HCT116 (cell line): Measurements from ENCODE around the gene TF. TPM values are rescaled to one million over a fixed set of nuclear protein-coding genes. Genes with fewer than 3 reads are reported as not detected.

Source experiments
- ATAC-seq: fragments of 200-7000 bp; cut with Tn5 transposase; 2 replicates; pipeline ENCODE4 v1.9.1; 2020; ENCODE audit warnings: mild to moderate bottlenecking, moderate library complexity
- BruUV-seq: library from RNA; stranded (reverse); fragments of 400-500 nt; replicated peaks from 2 replicates; lab custom pipeline; 2021; lab: Mats Ljungman, UMichigan
- CTCF ChIA-PET: fragments of 300-600 bp; sonication (Branson Sonifier 250); formaldehyde crosslinking; loops from one replicate; lab custom pipeline; 2021; ENCODE audit warnings: antibody characterized with exemption; lab: Charles Lee
- POLR2A ChIA-PET: fragments of 300-600, 350-600 bp; sonication (Branson Sonifier 250); formaldehyde crosslinking; loops from one replicate; lab custom pipeline; 2021; ENCODE audit warnings: antibody characterized with exemption; lab: Charles Lee
- RAD21 ChIA-PET, 2 experiments: fragments of 300-600 bp; sonication (Branson Sonifier 250); formaldehyde crosslinking; loops; one replicate each; lab custom pipeline; 2023; ENCODE audit warnings: low total read pairs in 2 of 2; ENCODE audit not compliant: uncharacterized antibody in 2 of 2, unreplicated experiment in 2 of 2, low non-redundant PET in 1 of 2; lab: Charles Lee
- DNase-seq: peaks from one replicate; pipeline ENCODE4 v3.0.0-alpha.2; 2010; ENCODE audit warnings: low read depth, low spot score
- H2AFZ ChIP-seq: fragments of 200-600 bp; shearing (Covaris generic), sonication (generic); 2 replicates; pipeline ENCODE4 v1.6.1; 2017; ENCODE audit warnings: low read depth, mixed run types, mixed read lengths, antibody characterized with exemption, low read length; ENCODE audit not compliant: poor library complexity, severe bottlenecking
- H3K27ac ChIP-seq: 2 replicates; pipeline ENCODE4 v1.5.1; 2012; ENCODE audit warnings: low read depth, low read length
- H3K27me3 ChIP-seq: fragments of 200-600 bp; sonication (generic); 2 replicates; pipeline ENCODE4 v1.6.1; 2016; ENCODE audit warnings: mixed run types, low read length, mixed read lengths; ENCODE audit not compliant: insufficient read depth
- H3K36me3 ChIP-seq, 2 experiments: fragments of 200-500 bp in 1 of 2; fragments of 200-600 bp in 1 of 2; sonication (Bioruptor generic) in 1 of 2; sonication (generic) in 1 of 2; 2 replicates each; pipeline versions ENCODE4 v1.5.1 to v1.6.1; 2014 to 2016; ENCODE audit warnings: low read length in 2 of 2, inconsistent platforms in 1 of 2, mixed read lengths in 1 of 2, mixed run types in 1 of 2; ENCODE audit not compliant: insufficient read depth in 2 of 2, control insufficient read depth in 1 of 2
- H3K4me1 ChIP-seq, 2 experiments: fragments of 200-600 bp in 1 of 2; sonication (generic) in 1 of 2; 2 replicates each; pipeline versions ENCODE4 v1.5.1 to v1.6.1; 2012 to 2017; ENCODE audit warnings: low read length in 2 of 2, inconsistent platforms in 1 of 2, mild to moderate bottlenecking in 1 of 2, mixed read lengths in 1 of 2, mixed run types in 1 of 2, moderate library complexity in 1 of 2; ENCODE audit not compliant: insufficient read depth in 2 of 2, control insufficient read depth in 1 of 2
- H3K4me2 ChIP-seq: fragments of 200-600 bp; sonication (generic); 2 replicates; pipeline ENCODE4 v1.6.1; 2017; ENCODE audit warnings: mixed run types, low read length, mixed read lengths
- H3K4me3 ChIP-seq, 2 experiments: fragments of 200-600 bp in 1 of 2; sonication (generic) in 1 of 2; replicated peaks in 1 of 2; 2 replicates each; pipeline ENCODE4 v1.5.1; 2011 to 2016; ENCODE audit warnings: low read length in 2 of 2, control low read depth in 1 of 2, low read depth in 1 of 2, mild to moderate bottlenecking in 1 of 2, mixed read lengths in 1 of 2, mixed run types in 1 of 2
- H3K79me2 ChIP-seq: fragments of 200-600 bp; sonication (generic); 2 replicates; pipeline ENCODE4 v1.6.1; 2017; ENCODE audit warnings: mild to moderate bottlenecking, mixed run types, low read length, moderate library complexity, mixed read lengths; ENCODE audit not compliant: insufficient read depth
- H3K9ac ChIP-seq: fragments of 200-600 bp; sonication (generic); 2 replicates; pipeline ENCODE4 v1.6.1; 2016; ENCODE audit warnings: low read length, mixed read lengths
- H3K9me2 ChIP-seq: fragments of 200-600 bp; sonication (generic), shearing (Covaris generic); 2 replicates; pipeline ENCODE4 v1.6.1; 2017; ENCODE audit warnings: mixed run types, mild to moderate bottlenecking, moderate library complexity; ENCODE audit not compliant: insufficient read depth
- H3K9me3 ChIP-seq, 2 experiments: fragments of 200-500 bp in 1 of 2; fragments of 200-600 bp in 1 of 2; sonication (Bioruptor generic) in 1 of 2; sonication (generic) in 1 of 2; 2 replicates each; pipeline ENCODE4 v1.6.1; 2014 to 2017; ENCODE audit warnings: low read length in 2 of 2, mixed read lengths in 2 of 2, inconsistent platforms in 1 of 2, low read depth in 1 of 2, mild to moderate bottlenecking in 1 of 2, mixed run types in 1 of 2, moderate library complexity in 1 of 2; ENCODE audit not compliant: control insufficient read depth in 1 of 2, insufficient read depth in 1 of 2
- H4K20me1 ChIP-seq: fragments of 200-600 bp; sonication (generic), shearing (Covaris generic); 2 replicates; pipeline ENCODE4 v1.6.1; 2017; ENCODE audit warnings: mixed run types, mild to moderate bottlenecking, moderate library complexity; ENCODE audit not compliant: insufficient read depth
- CEBPB ChIP-seq: IDR thresholded peaks from 2 replicates; pipeline ENCODE4 v1.6.1; 2012; ENCODE audit warnings: low read depth
- EGR1 ChIP-seq: IDR thresholded peaks from 2 replicates; pipeline ENCODE4 v1.6.1; 2012; ENCODE audit warnings: low read depth
- EZH2phosphoT487 ChIP-seq: fragments of 200-600 bp; IDR thresholded peaks from 2 replicates; pipeline ENCODE4 v1.6.1; 2018; ENCODE audit warnings: antibody characterized with exemption, borderline replicate concordance
- JUND ChIP-seq: IDR thresholded peaks from 2 replicates; pipeline ENCODE4 v1.6.1; 2012
- RAD21 ChIP-seq: IDR thresholded peaks from 2 replicates; pipeline ENCODE4 v1.6.1; 2012; ENCODE audit warnings: low read depth, mild to moderate bottlenecking
- SP1 ChIP-seq: IDR thresholded peaks from 2 replicates; pipeline ENCODE4 v1.6.1; 2012; ENCODE audit warnings: low read depth
- TCF7L2 ChIP-seq: IDR thresholded peaks from 2 replicates; pipeline ENCODE4 v1.7.0; 2011; ENCODE audit warnings: borderline replicate concordance, inconsistent platforms; ENCODE audit not compliant: insufficient read depth, insufficient read length; ENCODE audit errors: extremely low read depth
- ZNF274 ChIP-seq: fragments of 200-500 bp; sonication (Bioruptor generic); IDR thresholded peaks from 2 replicates; pipeline ENCODE4 v1.6.1; 2014; ENCODE audit warnings: mild to moderate bottlenecking, low read depth, low read length, inconsistent platforms
- intact Hi-C: fragments of 100-400 bp; cut with micrococcal nuclease; formaldehyde crosslinking; loops from 2 replicates; pipeline ENCODE4 v1.10.0; 2022
- total RNA-seq: library from RNA; stranded (reverse); gene quantifications from one replicate; pipeline ENCODE4 v1.2.1, GENCODE V29; 2021; ENCODE audit not compliant: unreplicated experiment
- TF ChIP-seq, protein P1 (sequence below), 3 experiments: fragments of 200-600 bp in 1 of 3; sonication (generic) in 1 of 3; IDR thresholded peaks in 2 of 3; conservative IDR thresholded peaks in 1 of 3; 2 replicates each; pipeline ENCODE4 v1.5.1; 2012 to 2017; ENCODE audit warnings: low read depth in 2 of 3, low read length in 2 of 3, antibody characterized with exemption in 1 of 3, borderline replicate concordance in 1 of 3, control low read depth in 1 of 3, mild to moderate bottlenecking in 1 of 3, mixed read lengths in 1 of 3, mixed run types in 1 of 3, moderate library complexity in 1 of 3; ENCODE audit not compliant: insufficient read depth in 1 of 3

The TF gene
- total RNA-seq, 1 experiment from 2014 or later = 10.4 TPM

DNA sequence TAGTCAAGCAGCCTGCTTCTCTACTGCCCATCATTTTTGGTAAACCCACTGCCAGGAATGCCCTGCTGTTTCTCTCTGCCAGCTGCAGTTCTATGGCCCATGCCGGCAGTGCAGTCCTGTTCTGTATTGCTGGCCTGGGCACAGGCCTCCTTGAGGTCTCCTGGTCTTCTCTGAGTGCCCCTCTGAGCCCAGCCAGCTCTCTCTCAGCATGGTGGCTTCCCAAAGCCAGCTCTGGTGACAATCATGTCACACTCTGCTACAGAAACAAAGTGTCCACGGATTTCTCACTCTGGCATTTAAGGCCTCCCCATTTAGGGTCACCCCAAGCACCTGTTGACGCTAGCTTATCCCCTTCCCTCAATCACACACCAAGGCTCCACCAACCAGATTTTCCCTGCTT is 83.9 kb downstream of the TF start:
- Histone ChIP-seq H3K4me2 (no peak overlapping the region), H3K27ac (no peak overlapping the region), H3K27me3 (no peaks in the 10 kb centered on the region), H4K20me1 (no peaks in the 10 kb centered on the region), H3K9me2 (no peaks in the 10 kb centered on the region), H2AFZ (no peak overlapping the region), H3K36me3 (peaks cover 0 to 4% of the 10 kb centered on the region in 2 experiments; a peak in 1 of 4 replicates), H3K9me3 (no peaks in the 10 kb centered on the region), H3K4me3 (no peak overlapping the region), H3K79me2 (no peaks in the 10 kb centered on the region), H3K4me1 (no peaks in the 10 kb centered on the region), H3K9ac (no peak overlapping the region)
- ChIA-PET RAD21 (no interaction called here), POLR2A (no interaction called here), CTCF (no interaction called here)
- ATAC-seq = no peak
- intact Hi-C loops = no loop called here
- TF ChIP-seq ZNF274 (no peak), TCF7L2 (no peak), EZH2phosphoT487 (no peak)
- BruUV-seq = no TSS peak
- DNase-seq = no peak

DNA sequence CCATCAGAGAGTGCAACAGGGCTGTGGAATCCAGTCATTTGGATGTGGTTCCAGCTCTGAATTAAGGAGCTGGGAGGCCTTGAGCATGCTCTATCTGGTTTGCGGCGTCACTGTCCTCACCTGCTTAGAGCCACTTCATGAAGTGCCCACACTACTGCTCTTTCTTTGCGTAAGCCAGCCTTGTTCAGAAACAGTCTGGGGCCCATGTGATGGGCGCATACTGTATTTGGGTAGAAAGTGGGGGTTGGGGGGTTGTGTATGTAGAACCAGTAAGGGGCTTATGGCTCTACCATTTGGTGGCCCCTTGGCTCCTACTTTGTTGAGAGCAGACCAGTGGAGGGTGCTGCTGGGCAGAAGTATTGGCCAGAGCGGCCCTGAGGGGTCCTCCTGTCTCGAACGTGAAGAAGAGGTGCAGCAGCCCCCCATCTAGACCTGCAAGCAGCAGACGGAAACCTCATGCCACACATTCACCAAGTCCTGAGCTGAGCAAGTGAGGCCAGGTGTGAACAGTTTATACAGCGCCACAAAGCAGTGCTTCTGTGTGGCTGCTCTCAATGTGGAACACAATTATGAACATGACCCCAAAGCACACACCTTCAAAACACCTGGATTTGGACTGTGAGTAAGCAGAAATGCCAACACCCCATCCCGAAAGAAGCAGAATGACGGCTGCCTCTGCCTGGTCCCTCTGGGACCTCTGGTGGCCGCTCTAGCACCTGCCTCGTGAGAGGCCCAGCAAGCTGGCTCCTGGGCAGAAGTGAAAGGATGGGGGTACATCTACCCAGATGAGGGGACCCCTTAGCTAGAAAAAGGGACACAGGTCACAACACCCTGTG is 86.0 kb downstream of the TF start:
- Histone ChIP-seq H4K20me1 (no peaks in the 10 kb centered on the region), H3K4me1 (no peaks in the 10 kb centered on the region), H3K36me3 (no peaks in the 10 kb centered on the region), H3K27me3 (no peaks in the 10 kb centered on the region)
- ATAC-seq = 0 out of 2 replicates have a peak, but pooled peaks have one; percentile 44
- POLR2A ChIA-PET = no interaction called here
- TF ChIP-seq SP1 (no peak), EGR1 (no peak), RAD21 (peak; percentile 24; the same call in 1 of the 2 replicates), JUND (no peak), CEBPB (no peak)
- TF ChIP-seq, protein P1, sequence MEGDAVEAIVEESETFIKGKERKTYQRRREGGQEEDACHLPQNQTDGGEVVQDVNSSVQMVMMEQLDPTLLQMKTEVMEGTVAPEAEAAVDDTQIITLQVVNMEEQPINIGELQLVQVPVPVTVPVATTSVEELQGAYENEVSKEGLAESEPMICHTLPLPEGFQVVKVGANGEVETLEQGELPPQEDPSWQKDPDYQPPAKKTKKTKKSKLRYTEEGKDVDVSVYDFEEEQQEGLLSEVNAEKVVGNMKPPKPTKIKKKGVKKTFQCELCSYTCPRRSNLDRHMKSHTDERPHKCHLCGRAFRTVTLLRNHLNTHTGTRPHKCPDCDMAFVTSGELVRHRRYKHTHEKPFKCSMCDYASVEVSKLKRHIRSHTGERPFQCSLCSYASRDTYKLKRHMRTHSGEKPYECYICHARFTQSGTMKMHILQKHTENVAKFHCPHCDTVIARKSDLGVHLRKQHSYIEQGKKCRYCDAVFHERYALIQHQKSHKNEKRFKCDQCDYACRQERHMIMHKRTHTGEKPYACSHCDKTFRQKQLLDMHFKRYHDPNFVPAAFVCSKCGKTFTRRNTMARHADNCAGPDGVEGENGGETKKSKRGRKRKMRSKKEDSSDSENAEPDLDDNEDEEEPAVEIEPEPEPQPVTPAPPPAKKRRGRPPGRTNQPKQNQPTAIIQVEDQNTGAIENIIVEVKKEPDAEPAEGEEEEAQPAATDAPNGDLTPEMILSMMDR (IDR thresholded peaks at IDR 0.05 in 2 of 3, conservative IDR thresholded peaks at IDR 0.05 in 1 of 3; ENCODE audit: borderline replicate concordance in 1 of 3, insufficient read depth in 1 of 3, low read depth in 2 of 3, low read length in 2 of 3) = peak in 1 of 3 experiments; percentile 23; a peak in 2 of 6 replicates
- TF ChIP-seq, all 23 proteins: peak for 2
- H3K79me2 ChIP-seq = no peaks in the 10 kb centered on the region
- no peak overlapping the region for H3K9ac ChIP-seq
- H3K9me2 ChIP-seq = no peaks in the 10 kb centered on the region
- ChIA-PET CTCF (no interaction called here), RAD21 (interaction anchor here in 1 of 2 experiments (0.5 kb wide), 1 partner anchor 409 kb away, joined by 3 read pairs; no protein-coding TSS in a partner anchor)
- DNase-seq = no peak
- no peaks in the 10 kb centered on the region for H3K9me3 ChIP-seq
- no TSS peak for BruUV-seq
- H2AFZ ChIP-seq = no peak overlapping the region
- H3K27ac ChIP-seq = no peak overlapping the region
- no peak overlapping the region for H3K4me2 ChIP-seq
- intact Hi-C loops = no loop called here
- no peak overlapping the region for H3K4me3 ChIP-seq
